HepG2 (cell line): ENCODE measurements around the gene WDR47. TPM values are rescaled to one million over a fixed set of nuclear protein-coding genes. Genes with fewer than 3 reads are reported as not detected.

ENCODE experiments used
- ARNT ChIP-seq: fragments of 450-650 bp; IDR thresholded peaks from 2 replicates; pipeline ENCODE4 v1.6.1; 2017
- DMAP1 ChIP-seq: IDR thresholded peaks from 2 replicates; pipeline ENCODE4 v1.6.1; 2016
- FOXK2 ChIP-seq: fragments of 450-650 bp; IDR thresholded peaks from 2 replicates; pipeline ENCODE4 v1.6.1; 2016
- GATAD1 ChIP-seq: IDR thresholded peaks from 2 replicates; pipeline ENCODE4 v1.6.1; 2016; ENCODE audit warnings: missing genetic modification reagents, missing compliant biosample characterization
- HCFC1 ChIP-seq: fragments of 150-350 bp; IDR thresholded peaks from 2 replicates; pipeline ENCODE4 v1.6.1; 2014; ENCODE audit warnings: low read depth, low read length
- HES4 ChIP-seq: sonication (generic); formaldehyde crosslinking; IDR thresholded peaks from 2 replicates; pipeline ENCODE4 v1.9.0; 2021; ENCODE audit warnings: mild to moderate bottlenecking, missing genetic modification reagents, borderline replicate concordance
- MIXL1 ChIP-seq: IDR thresholded peaks from 2 replicates; pipeline ENCODE4 v1.6.1; 2016
- PRMT3 ChIP-seq: sonication (generic); formaldehyde crosslinking; IDR thresholded peaks from 2 replicates; pipeline ENCODE4 v1.8.1; 2022; ENCODE audit warnings: low read depth, mild to moderate bottlenecking, moderate library complexity, missing genetic modification reagents, borderline replicate concordance
- RFX1 ChIP-seq: fragments of 450-650 bp; IDR thresholded peaks from 2 replicates; pipeline ENCODE4 v1.6.1; 2017
- SP2 ChIP-seq: sonication (generic); formaldehyde crosslinking; IDR thresholded peaks from 2 replicates; pipeline ENCODE4 v1.5.1; 2020; ENCODE audit warnings: mild to moderate bottlenecking, missing genetic modification reagents
- ZNF318 ChIP-seq: sonication (generic); formaldehyde crosslinking; IDR thresholded peaks from 2 replicates; pipeline ENCODE4 v1.4.0; 2020; ENCODE audit warnings: mild to moderate bottlenecking, missing genetic modification reagents
- ZNF451 ChIP-seq: sonication (generic); formaldehyde crosslinking; IDR thresholded peaks from 2 replicates; pipeline ENCODE4 v1.5.0; 2020; ENCODE audit warnings: mild to moderate bottlenecking, missing genetic modification reagents
- ZNF547 ChIP-seq: sonication (generic); formaldehyde crosslinking; IDR thresholded peaks from 2 replicates; pipeline ENCODE4 v1.5.1; 2020; ENCODE audit warnings: mild to moderate bottlenecking, missing genetic modification reagents
- ZNF740 ChIP-seq: sonication (generic); formaldehyde crosslinking; IDR thresholded peaks from 2 replicates; pipeline ENCODE4 v1.4.0; 2020; ENCODE audit warnings: missing genetic modification reagents
- ZNF780A ChIP-seq: sonication (generic); formaldehyde crosslinking; IDR thresholded peaks from 2 replicates; pipeline ENCODE4 v1.8.0; 2022; ENCODE audit warnings: mild to moderate bottlenecking, missing genetic modification reagents, moderate library complexity
- polyA plus RNA-seq, 8 experiments: library from polyadenylated mRNA; depleted of rRNA in 3 of 8; stranded (reverse) in 7 of 8; unstranded in 1 of 8; fragments of >200 nt; fragmentation: Illumina TruSeq in 4 of 8; extraction: Trizol in 4 of 8; gene quantifications; 2 replicates each; pipeline versions ENCODE4 v1.2.1 to v1.2.3, GENCODE V29; 2011 to 2016; ENCODE audit warnings: low read depth in 4 of 8, missing spikeins in 1 of 8, mixed read lengths in 1 of 8; ENCODE audit not compliant: insufficient read depth in 1 of 8
- total RNA-seq, 5 experiments: library from RNA; depleted of rRNA; stranded (reverse); fragments of >200 nt; fragmentation: Illumina TruSeq; extraction: Trizol; gene quantifications; 2 replicates each; pipeline ENCODE4 v1.2.3, GENCODE V29; 2016; ENCODE audit warnings: low read depth in 1 of 5
- TF ChIP-seq, protein P1 (sequence below): sonication (generic); formaldehyde crosslinking; conservative IDR thresholded peaks from 2 replicates; pipeline ENCODE4 v1.4.0; 2020; ENCODE audit warnings: missing genetic modification reagents
- TF ChIP-seq, protein P2 (sequence below): sonication (generic); formaldehyde crosslinking; IDR thresholded peaks from 2 replicates; pipeline ENCODE4 v1.8.0; 2022; ENCODE audit warnings: low read depth, missing genetic modification reagents

Gene WDR47
- total and polyA plus RNA-seq, 2 of the 13 experiments (the other 11 are each of a cell fraction or from before 2014, with no cell fraction given) = 4.3 to 5.9 TPM

DNA sequence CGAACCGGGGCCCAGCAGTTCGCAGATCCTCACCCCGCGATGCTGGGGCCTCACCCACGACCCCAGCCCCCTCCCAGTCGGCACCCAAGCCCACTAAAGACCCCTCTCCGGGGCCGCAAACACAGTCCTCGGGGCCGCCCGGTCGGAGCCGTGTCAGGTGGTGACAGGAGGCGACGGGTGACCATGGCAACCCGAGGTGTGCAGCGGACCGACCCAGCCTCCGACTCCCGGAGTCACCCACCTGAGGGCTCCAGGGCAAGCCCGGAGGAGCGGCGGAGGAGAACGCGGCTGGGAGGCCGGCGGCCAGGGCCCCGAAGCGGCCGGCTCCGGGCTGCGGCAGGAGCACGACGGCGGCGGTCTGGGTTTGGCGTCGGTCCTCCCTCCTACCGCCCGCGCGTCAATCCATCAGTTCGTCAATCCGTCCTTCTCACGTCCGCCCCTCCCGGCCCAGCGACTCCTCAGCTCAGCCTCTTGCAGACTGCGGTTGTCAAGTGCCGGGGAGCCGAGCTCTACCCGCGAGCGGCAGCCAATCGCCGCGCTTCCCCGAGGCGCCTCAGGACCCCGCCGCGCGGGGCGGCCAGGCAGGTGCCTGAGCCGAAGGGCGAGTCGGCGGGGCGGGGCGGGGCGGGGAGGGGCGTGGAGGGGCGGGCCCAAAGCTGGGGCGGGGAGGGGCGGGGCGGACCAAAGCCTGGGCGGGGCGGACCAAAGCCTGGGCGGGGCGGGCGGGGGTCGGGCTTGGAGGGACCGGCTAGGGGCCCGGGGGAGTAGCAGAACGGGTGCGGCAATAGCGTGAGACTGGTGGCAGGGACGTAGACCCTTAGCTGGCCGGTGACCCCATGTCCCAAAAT, at the start of gene WDR47 (continued):
- TF ChIP-seq FOXK2 = no peak
- no peak for TF ChIP-seq ZNF740
- no peak for TF ChIP-seq HCFC1
- no peak for TF ChIP-seq ZNF780A (CRISPR knock-in tag)
- TF ChIP-seq ZNF451 (CRISPR knock-in tag) = no peak
- TF ChIP-seq ZNF547 (CRISPR knock-in tag) = no peak; the same call in 1 of the 2 replicates
- TF ChIP-seq HES4 (CRISPR knock-in tag) = 0 out of 2 replicates have a peak, but pooled peaks have one; percentile 78
- TF ChIP-seq PRMT3 = no peak
- TF ChIP-seq, protein P1, sequence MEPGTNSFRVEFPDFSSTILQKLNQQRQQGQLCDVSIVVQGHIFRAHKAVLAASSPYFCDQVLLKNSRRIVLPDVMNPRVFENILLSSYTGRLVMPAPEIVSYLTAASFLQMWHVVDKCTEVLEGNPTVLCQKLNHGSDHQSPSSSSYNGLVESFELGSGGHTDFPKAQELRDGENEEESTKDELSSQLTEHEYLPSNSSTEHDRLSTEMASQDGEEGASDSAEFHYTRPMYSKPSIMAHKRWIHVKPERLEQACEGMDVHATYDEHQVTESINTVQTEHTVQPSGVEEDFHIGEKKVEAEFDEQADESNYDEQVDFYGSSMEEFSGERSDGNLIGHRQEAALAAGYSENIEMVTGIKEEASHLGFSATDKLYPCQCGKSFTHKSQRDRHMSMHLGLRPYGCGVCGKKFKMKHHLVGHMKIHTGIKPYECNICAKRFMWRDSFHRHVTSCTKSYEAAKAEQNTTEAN (CRISPR knock-in tag) = no peak
- TF ChIP-seq, protein P2, sequence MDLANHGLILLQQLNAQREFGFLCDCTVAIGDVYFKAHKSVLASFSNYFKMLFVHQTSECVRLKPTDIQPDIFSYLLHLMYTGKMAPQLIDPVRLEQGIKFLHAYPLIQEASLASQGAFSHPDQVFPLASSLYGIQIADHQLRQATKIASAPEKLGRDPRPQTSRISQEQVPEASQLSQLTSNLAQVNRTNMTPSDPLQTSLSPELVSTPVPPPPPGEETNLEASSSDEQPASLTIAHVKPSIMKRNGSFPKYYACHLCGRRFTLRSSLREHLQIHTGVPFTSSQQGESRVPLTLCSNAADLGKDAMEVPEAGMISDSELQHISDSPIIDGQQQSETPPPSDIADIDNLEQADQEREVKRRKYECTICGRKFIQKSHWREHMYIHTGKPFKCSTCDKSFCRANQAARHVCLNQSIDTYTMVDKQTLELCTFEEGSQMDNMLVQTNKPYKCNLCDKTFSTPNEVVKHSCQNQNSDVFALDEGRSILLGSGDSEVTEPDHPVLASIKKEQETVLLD (CRISPR knock-in tag) = 0 out of 2 replicates have a peak, but pooled peaks have one; percentile 12
- peak; percentile 73 for TF ChIP-seq GATAD1 (CRISPR knock-in tag)
- 0 out of 2 replicates have a peak, but pooled peaks have one; percentile 21 for TF ChIP-seq ZNF318 (CRISPR knock-in tag)
- peak; percentile 51; the same call in 1 of the 2 replicates for TF ChIP-seq DMAP1 (CRISPR knock-in tag)
- no peak for TF ChIP-seq ARNT
- TF ChIP-seq SP2 = no peak
- peak; percentile 57 for TF ChIP-seq RFX1
- TF ChIP-seq MIXL1 (CRISPR knock-in tag) = no peak
